T-helper 1 cell treated with Interleukin-12 subunit alpha and Interleukin-12 subunit beta and Interleukin-4 antibody, amounts not matched to agents 30 μg/mL and 1 μg/mL, for 36 hours (primary cell): Measurements from ENCODE around the gene PML.

ENCODE experiments used
- H3K27ac Mint-ChIP-seq: one replicate; pipeline ENCODE4 v1.8.0; 2021; ENCODE audit warnings: mild to moderate bottlenecking, mixed read lengths
- H3K27me3 Mint-ChIP-seq: one replicate; pipeline ENCODE4 v1.8.0; 2021; ENCODE audit warnings: low read depth, mixed read lengths
- H3K36me3 Mint-ChIP-seq: one replicate; pipeline ENCODE4 v1.8.0; 2021; ENCODE audit warnings: low read depth, mixed read lengths
- H3K4me1 Mint-ChIP-seq: one replicate; pipeline ENCODE4 v1.8.0; 2021; ENCODE audit warnings: low read depth, mixed read lengths
- H3K4me3 Mint-ChIP-seq: one replicate; pipeline ENCODE4 v1.8.0; 2021; ENCODE audit warnings: mild to moderate bottlenecking, moderate library complexity, mixed read lengths
- H3K9me3 Mint-ChIP-seq: one replicate; pipeline ENCODE4 v1.8.0; 2021; ENCODE audit warnings: mixed read lengths

The PML gene, protein sequence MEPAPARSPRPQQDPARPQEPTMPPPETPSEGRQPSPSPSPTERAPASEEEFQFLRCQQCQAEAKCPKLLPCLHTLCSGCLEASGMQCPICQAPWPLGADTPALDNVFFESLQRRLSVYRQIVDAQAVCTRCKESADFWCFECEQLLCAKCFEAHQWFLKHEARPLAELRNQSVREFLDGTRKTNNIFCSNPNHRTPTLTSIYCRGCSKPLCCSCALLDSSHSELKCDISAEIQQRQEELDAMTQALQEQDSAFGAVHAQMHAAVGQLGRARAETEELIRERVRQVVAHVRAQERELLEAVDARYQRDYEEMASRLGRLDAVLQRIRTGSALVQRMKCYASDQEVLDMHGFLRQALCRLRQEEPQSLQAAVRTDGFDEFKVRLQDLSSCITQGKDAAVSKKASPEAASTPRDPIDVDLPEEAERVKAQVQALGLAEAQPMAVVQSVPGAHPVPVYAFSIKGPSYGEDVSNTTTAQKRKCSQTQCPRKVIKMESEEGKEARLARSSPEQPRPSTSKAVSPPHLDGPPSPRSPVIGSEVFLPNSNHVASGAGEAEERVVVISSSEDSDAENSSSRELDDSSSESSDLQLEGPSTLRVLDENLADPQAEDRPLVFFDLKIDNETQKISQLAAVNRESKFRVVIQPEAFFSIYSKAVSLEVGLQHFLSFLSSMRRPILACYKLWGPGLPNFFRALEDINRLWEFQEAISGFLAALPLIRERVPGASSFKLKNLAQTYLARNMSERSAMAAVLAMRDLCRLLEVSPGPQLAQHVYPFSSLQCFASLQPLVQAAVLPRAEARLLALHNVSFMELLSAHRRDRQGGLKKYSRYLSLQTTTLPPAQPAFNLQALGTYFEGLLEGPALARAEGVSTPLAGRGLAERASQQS

DNA sequence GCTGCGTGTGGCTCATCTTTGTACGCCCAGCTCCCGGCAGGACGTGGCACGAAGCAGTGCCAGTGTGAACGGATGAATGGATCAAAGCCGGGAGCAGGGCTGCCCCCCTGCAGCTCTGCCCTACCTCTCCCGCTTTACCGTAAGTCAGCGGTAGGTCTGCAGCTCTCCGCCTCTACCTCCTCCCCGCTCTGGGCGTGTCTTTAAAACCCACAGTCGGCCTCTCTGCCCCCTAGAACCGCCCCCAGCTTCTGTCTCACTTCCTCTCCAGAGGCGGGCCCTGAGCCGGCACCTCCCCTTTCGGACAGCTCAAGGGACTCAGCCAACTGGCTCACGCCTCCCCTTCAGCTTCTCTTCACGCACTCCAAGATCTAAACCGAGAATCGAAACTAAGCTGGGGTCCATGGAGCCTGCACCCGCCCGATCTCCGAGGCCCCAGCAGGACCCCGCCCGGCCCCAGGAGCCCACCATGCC is at the start of gene PML:
TSS of gene PML (plus strand) at position 304 of the 471 bp plus-strand sequence. CDS start at position 401, 97 bp downstream.
- Mint-ChIP-seq H3K9me3 (no peaks in the 10 kb centered on the region), H3K4me1 (peaks cover 53% of the 10 kb centered on the region), H3K4me3 (peak within 1 kb of the TSS; percentile 97), H3K36me3 (peaks cover 25% of the 10 kb centered on the region), H3K27ac (peak within 1 kb of the TSS; percentile 93), H3K27me3 (no peaks in the 10 kb centered on the region)

DNA sequence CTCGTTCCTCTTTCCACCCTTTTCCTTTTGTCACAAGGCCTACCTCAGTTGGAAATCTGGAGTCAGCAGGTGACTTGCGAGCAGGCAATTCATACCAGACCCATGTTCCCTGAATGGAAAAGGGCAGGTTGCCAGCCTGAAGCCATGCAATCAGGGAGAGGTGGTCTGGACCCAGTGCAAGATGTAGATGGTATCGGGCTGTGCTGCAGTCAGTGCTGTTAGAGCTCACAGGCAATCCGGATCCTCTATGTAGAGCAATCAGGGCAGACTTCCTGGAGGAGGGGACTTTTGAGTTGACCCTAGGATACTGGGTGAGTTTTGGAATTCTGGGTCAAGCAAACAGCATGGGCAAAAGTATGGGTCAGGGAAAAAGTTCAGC is 49.4 kb upstream of the PML start:
- Mint-ChIP-seq H3K4me1 (peaks cover 4% of the 10 kb centered on the region), H3K27ac (no peak overlapping the region), H3K4me3 (no peak overlapping the region), H3K27me3 (peaks cover 14% of the 10 kb centered on the region), H3K9me3 (no peaks in the 10 kb centered on the region), H3K36me3 (no peaks in the 10 kb centered on the region)

DNA sequence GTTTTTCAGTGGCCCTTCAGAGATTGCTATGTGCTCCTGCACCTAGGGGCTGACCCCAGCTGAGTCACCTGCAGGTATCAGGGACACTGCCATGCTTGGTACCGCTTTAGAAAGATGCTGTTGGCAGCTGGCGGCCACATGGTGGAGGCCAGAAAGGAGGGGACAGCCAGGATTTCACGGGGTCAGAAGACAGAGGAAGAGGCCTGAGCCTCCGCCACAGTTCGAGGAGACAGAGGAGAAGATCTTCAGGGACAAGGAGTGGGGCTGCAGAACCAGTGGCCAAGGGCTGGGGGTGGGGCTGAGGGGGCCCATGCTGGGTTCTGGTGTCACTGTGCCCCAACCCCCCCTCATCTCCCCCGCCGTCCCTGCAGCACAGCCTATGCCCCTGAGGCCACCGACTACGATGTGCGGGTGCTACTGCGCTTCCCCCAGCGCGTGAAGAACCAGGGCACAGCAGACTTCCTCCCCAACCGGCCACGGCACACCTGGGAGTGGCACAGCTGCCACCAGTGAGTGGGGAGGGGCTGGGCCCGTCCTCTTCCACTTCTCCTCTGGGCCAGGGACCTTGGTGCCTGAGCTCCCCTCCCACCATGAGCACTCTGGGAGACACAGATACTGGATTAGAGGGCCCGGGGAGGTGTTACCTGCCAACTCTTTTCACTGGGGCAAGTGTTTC is 48.3 kb upstream of the PML start:
- H3K4me3 Mint-ChIP-seq = no peak overlapping the region
- H3K27me3 Mint-ChIP-seq = peaks cover 14% of the 10 kb centered on the region
- H3K9me3 Mint-ChIP-seq = no peaks in the 10 kb centered on the region
- H3K4me1 Mint-ChIP-seq = peaks cover 5% of the 10 kb centered on the region
- H3K36me3 Mint-ChIP-seq = no peaks in the 10 kb centered on the region
- H3K27ac Mint-ChIP-seq = no peak overlapping the region

DNA sequence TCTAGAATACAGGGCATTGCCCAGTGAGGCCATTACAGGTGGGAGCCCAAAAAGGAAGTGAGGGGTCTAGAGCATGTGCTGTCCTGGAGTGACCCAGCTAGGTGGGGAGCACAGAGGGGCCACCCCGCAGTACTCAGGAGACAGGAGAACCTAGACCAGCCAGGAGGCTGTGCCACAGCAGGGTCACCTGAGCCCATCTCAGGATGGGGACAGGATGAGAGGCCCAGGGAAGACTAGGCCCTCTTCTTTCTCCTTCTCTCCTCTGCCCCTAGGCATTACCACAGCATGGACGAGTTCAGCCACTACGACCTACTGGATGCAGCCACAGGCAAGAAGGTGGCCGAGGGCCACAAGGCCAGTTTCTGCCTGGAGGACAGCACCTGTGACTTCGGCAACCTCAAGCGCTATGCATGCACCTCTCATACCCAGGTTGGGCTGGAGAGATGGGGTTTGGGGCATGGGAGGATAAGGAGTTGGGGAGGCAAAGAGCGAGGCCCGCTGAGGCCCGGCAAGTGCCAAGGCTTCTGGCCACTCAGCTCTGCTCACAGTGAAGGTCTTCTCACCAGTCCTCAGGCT is 47.6 kb upstream of the PML start:
- no peak overlapping the region for H3K27ac Mint-ChIP-seq
- no peaks in the 10 kb centered on the region for H3K9me3 Mint-ChIP-seq
- H3K36me3 Mint-ChIP-seq = no peaks in the 10 kb centered on the region
- peaks cover 14% of the 10 kb centered on the region for H3K27me3 Mint-ChIP-seq
- no peak overlapping the region for H3K4me3 Mint-ChIP-seq
- peaks cover 6% of the 10 kb centered on the region for H3K4me1 Mint-ChIP-seq

DNA sequence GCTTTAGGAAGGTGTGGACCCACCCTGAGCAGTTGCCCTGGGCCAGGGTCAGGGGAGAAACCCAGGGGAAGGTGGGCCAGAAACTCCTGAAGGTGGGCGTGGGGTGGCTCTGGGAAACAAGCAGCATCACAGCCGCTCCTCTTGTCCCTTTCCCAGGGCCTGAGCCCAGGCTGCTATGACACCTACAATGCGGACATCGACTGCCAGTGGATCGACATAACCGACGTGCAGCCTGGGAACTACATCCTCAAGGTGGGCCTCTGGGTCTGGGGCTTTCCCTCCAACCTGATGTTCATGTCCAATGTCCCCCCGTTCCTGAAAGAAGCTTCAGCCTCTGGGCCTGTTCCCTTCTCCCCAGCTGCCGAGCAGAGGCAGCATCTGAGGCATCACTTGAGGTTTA is 46.9 kb upstream of the PML start:
- Mint-ChIP-seq H3K4me3 (no peak overlapping the region), H3K27me3 (peaks cover 14% of the 10 kb centered on the region), H3K36me3 (no peaks in the 10 kb centered on the region), H3K9me3 (no peaks in the 10 kb centered on the region), H3K4me1 (peaks cover 5% of the 10 kb centered on the region), H3K27ac (no peak overlapping the region)

DNA sequence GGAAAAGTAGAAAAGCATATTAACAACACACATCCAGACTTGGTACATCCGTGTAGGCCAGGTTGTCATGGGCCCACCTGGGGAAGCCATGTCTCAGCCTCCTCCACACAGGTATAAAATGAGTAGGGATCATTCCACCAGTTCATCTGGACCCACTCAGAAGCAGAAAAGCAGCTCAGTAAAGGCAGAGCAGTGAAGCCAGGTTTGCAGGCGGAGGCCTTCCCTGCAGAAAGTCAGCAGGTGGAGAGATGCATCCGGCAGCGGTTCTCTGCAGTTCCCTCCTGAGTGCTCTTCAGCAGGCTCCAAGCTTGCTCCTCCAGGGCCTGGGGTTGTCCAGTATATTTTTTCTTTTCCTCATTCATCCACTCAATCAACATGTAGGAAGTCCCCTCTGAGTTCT is 46.1 kb upstream of the PML start:
- Mint-ChIP-seq H3K9me3 (no peaks in the 10 kb centered on the region), H3K4me3 (no peak overlapping the region), H3K27me3 (peaks cover 10% of the 10 kb centered on the region), H3K36me3 (no peaks in the 10 kb centered on the region), H3K27ac (no peak overlapping the region), H3K4me1 (peaks cover 5% of the 10 kb centered on the region)

DNA sequence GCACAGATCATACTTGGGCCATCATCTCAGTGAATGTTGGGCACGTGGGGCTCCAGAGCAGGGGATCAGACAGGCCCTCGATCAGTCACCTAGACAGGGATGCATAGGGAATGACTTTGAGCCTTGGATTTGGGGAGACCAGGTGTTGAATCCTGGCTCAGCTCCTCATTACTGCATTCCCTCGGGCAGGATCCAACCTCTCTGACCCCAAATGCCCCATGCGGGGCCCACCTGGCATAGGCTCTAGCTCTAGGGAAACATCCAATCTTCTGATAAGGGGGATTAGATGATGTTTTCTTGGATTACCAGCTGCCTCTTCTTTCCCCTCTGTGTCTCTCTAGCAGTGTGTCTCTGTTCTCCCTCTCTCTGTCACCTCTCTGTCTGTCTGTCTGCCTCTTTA is 45.5 kb upstream of the PML start:
- Mint-ChIP-seq H3K27ac (no peak overlapping the region), H3K4me3 (no peak overlapping the region), H3K27me3 (peaks cover 6% of the 10 kb centered on the region), H3K9me3 (no peaks in the 10 kb centered on the region), H3K4me1 (peaks cover 5% of the 10 kb centered on the region), H3K36me3 (no peaks in the 10 kb centered on the region)

DNA sequence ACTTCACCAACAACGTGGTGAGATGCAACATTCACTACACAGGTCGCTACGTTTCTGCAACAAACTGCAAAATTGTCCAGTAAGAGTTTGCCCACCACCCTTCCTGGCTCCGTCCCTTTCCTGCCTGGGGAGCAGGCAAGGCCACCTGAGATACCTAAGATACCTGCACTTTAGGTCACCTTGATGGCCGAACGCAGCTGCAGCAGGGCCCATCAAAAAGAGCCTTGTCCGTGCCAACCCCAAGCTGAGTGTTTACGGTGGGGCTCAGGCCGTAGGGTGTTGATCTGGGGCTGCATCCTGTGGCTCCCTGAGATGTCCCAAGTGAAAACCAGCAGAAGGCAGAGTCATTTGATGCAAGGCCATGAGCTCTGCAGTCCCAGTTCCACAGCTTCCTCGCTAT is 45.0 kb upstream of the PML start:
- no peaks in the 10 kb centered on the region for H3K9me3 Mint-ChIP-seq
- H3K4me1 Mint-ChIP-seq = peaks cover 5% of the 10 kb centered on the region
- no peak overlapping the region for H3K4me3 Mint-ChIP-seq
- no peaks in the 10 kb centered on the region for H3K36me3 Mint-ChIP-seq
- H3K27me3 Mint-ChIP-seq = peaks cover under 1% of the 10 kb centered on the region
- no peak overlapping the region for H3K27ac Mint-ChIP-seq

DNA sequence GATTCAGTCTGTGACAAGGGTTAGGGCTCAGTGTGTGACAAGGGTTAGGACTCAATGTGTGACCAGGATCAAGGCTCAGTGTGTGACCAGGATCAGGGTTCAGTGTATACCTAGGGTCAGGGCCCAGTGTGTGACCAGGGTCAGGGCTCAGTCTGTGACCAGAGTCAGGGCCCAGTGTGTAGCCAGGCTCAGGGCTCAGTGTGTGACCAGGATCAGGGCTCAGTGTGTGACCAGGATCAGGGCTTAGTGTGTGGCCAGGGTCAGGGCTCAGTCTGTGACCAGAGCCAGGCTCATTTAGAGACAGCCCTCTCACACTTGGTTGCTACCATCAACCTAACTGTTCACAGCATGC is 44.1 kb upstream of the PML start:
- H3K9me3 Mint-ChIP-seq = no peaks in the 10 kb centered on the region
- no peaks in the 10 kb centered on the region for H3K27me3 Mint-ChIP-seq
- peak overlapping the region; percentile 34 for H3K27ac Mint-ChIP-seq
- no peaks in the 10 kb centered on the region for H3K36me3 Mint-ChIP-seq
- H3K4me1 Mint-ChIP-seq = peaks cover 5% of the 10 kb centered on the region
- H3K4me3 Mint-ChIP-seq = no peak overlapping the region

DNA sequence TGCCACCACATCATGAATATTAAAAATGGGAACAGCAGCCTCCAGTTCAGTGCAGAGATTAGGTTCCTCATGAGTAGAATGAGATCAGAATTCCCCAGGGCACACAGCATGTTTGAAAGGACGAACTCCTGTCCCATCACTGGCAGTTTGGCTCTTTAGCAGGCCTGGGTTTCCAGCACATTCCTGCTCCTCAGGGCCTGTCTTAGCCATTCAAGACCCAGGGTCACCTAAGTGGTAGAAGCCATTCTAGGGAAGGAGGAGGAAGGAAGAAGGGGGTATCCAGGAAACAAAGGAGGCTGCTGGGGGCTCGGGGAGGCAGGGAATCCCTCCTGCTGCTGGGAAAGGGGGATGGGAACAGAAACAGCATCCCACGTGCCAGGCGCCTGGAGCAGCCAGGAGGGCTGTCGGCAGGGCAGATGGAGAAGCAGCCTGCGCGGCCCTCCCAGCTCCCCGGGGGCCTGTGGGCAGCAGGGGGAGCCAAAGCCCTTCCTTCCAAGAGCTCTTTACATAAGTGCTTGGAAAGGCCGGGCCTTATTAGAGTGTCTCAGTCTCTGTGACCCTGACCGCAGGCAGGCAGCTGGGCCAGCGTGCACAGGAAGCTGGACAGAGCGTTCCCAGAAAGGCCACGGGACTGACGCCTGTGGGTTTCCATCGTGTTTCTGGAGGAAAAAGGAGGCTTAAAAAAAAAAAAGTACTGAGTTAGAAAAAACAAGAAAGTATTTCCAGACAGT is 43.5 kb upstream of the PML start:
- no peaks in the 10 kb centered on the region for H3K36me3 Mint-ChIP-seq
- peak overlapping the region; percentile 57 for H3K4me3 Mint-ChIP-seq
- H3K4me1 Mint-ChIP-seq = peaks cover 5% of the 10 kb centered on the region
- H3K27ac Mint-ChIP-seq = peak overlapping the region; percentile 79
- no peaks in the 10 kb centered on the region for H3K27me3 Mint-ChIP-seq
- no peaks in the 10 kb centered on the region for H3K9me3 Mint-ChIP-seq

DNA sequence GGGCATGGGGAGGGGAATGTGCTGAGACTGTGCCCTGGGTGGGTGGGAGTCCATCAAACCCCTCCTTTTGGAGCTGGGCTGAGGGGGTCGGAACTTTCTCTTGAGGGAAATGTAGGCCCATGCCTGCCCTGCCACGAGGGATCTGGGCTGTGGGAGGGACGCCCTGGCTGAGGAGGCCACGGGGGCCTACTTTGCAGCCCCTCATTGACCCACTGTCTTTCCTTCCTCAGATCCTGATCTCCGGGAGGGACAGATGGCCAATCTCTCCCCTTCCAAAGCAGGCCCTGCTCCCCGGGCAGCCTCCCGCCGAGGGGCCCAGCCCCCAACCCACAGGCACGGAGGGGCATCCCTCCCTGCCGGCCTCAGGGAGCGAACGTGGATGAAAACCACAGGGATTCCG is 42.9 kb upstream of the PML start:
- H3K27ac Mint-ChIP-seq = no peak overlapping the region
- H3K4me1 Mint-ChIP-seq = peaks cover 5% of the 10 kb centered on the region
- no peak overlapping the region for H3K4me3 Mint-ChIP-seq
- H3K27me3 Mint-ChIP-seq = no peaks in the 10 kb centered on the region
- H3K9me3 Mint-ChIP-seq = no peaks in the 10 kb centered on the region
- H3K36me3 Mint-ChIP-seq = no peaks in the 10 kb centered on the region

DNA sequence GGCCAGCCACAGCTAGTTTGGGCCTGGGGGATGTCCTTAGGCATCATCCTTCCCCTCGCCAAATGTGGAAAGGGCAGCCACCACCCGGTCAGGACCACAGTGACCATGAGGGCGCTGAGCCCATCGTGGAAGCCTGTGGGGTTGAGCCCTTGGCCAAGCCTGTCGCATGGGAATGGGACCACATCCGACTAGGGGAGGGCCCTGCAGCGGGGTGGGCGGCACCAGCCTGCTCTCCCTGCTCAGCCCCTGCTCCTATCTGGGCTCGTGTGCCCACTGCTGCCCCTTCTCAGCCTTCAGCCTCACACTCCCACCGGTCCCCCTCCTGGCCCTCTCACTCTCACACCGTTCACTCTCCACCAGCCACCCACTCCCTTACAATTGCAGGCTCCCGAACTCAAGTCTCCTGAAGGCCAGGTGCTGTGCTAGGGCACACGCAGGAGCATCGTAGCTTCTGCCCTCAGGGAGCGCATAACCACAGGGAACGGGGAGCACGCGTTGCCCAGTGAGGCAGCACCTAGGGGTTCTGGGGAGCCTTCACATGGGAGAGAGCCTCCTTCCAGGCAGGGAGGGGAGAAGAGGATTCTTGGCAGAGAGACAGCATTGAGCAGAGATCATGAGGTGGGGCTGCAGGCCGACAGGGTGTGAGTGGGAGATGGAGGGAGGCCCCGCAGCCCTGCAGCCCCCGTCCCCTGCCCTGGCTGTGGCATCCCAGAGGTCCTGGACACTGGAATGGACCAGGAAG is 42.2 kb upstream of the PML start:
- peaks cover 7% of the 10 kb centered on the region for H3K4me1 Mint-ChIP-seq
- no peak overlapping the region for H3K4me3 Mint-ChIP-seq
- no peaks in the 10 kb centered on the region for H3K9me3 Mint-ChIP-seq
- no peak overlapping the region for H3K27ac Mint-ChIP-seq
- H3K27me3 Mint-ChIP-seq = no peaks in the 10 kb centered on the region
- no peaks in the 10 kb centered on the region for H3K36me3 Mint-ChIP-seq

DNA sequence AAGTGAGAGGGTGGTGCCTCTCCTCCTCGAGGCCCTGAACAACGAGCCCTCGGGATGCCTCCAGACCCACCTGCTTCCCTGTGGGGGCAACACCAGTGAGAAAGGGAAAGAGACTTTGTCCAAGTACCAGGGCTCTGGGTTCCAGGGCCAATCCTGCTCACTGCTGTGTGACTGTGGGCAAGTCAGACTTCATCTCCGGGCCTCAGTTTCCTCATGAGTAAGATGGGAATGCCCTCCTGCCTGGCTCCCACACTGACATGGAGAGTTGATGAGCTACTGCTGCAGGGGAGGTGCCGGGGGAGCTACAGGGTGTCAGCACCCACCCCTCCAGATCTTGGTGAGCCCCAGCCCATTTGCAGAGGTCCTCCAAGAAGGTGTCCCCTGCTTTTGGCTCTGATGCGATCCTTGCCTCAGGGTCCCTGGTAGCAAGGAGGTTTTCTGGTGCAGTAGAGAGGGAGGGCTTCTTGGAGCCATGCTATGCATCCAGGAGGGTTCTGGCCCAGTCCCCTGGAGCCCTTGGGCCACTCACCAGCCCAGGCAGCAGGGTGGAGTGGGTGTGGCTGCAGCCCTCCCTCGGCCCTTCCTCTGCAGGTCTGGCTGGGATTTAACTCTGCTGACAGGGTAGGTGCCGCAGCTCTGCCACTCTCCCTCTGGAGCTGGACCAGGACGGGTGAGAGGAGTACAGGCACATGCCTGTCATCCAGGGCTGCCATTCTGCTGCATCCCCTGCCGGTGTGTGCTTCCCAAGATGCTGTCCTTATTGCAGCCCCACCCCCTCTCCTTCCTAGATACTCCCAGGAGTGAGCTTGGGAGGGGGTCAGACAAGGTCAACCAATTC is 41.4 kb upstream of the PML start:
- Mint-ChIP-seq H3K4me1 (peaks cover 15% of the 10 kb centered on the region), H3K27ac (no peak overlapping the region), H3K9me3 (no peaks in the 10 kb centered on the region), H3K36me3 (no peaks in the 10 kb centered on the region), H3K4me3 (no peak overlapping the region), H3K27me3 (no peaks in the 10 kb centered on the region)
